Hematopoietic multipotent progenitor cell treated with erythropoietin and hydrocortisone succinate and interleukin-3 and kit ligand, for 17 days (in vitro differentiated cells): Measurements from ENCODE around the gene MBD6.
"Not testable (repeated sequence)": the region's sequence is repeated elsewhere in the genome, so short reads cannot be mapped to it uniquely, and the experiment has no call there.

ENCODE experiments used
- DNase-seq: peaks from one replicate; pipeline ENCODE4 v3.0.0-alpha.2; 2015; ENCODE audit warnings: low spot score

MBD6 gene

GRCh38 chr12:57515408-57515933, 7.2 kb upstream of the MBD6 start:
- no peak for DNase-seq

DNA sequence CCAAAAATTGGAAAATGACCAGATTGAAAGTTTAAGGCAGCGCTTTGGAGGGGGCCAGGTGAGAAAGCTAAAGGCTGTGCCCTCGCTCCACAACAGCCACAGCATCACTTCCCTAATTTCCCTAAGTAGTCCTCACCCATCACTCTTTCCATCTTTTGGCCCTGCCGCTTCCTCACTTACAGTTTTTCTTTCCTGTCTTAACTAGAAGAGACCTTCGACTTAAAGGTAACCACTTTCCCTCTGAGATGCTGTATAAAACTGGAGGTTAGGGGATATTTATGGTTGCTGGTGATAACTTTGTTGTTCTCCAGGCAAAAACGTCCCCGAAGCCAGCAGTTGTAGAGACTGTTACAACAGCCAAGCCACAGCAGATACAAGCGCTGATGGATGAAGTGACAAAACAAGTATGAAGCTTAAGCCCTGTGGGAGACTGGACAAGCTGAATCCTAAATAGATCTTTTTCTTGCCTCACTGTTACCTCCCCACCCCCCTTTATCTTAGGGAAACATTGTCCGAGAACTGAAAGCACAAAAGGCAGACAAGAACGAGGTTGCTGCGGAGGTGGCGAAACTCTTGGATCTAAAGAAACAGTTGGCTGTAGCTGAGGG, 6.6 kb upstream of the MBD6 start:
- peak; percentile 31 for DNase-seq

DNA sequence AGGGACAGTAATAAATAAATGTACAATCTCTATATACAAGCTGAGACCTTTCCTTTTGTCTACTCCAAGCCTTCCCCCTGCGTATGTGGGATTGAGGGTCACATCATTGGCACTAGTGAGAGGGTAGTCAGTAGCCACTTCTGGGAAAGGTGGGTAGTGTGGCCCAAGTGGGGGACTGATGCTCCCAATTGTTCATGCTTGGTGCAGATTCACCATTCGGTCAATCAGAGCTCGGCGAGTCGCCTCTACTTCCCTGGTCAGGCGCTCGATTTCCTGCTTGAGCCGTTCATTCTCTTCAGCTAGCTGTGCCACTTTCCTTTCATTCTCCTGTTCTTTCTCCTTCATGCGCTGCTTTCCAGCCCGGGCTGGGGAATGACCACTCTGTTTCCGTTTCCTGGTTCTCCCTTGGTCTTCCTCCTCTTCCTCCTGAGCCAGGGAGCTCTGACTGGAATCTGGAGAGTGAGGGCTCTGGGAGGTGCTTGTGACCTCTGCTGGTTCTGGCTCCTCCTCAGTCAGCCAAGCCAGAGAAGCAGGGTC, 5.9 kb upstream of the MBD6 start:
- no peak for DNase-seq

GRCh38 chr12:57517187-57517586, 5.4 kb upstream of the MBD6 start:
- peak; percentile 49 for DNase-seq

DNA sequence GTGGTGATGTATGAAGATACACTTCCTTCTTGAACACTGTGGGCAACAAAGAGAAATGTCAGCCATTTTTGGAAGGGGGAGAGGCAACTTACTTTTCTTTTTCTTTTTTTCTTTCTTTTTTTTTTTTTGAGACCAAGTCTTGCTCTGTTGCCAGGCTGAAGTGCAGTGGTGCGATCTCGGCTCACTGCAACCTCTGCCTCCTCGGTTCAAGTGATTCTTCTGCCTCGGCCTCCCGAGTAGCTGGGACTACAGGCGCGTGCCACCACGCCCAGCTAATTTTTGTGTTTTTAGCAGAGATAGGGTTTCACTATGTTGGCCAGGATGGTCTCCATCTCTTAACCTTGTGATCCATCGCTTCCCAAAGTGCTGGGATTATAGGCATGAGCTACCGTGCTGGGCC, 4.9 kb upstream of the MBD6 start:
- DNase-seq, result not testable (repeated sequence)

- peak; percentile 39 for DNase-seq
Observed at GRCh38 chr12:57518176-57518919, 4.3 kb upstream of the MBD6 start.

GRCh38 chr12:57518920-57519795, 3.5 kb upstream of the MBD6 start:
- DNase-seq, result peak; percentile 44

- DNase-seq, result no peak
Observed at GRCh38 chr12:57519796-57520052, 2.9 kb upstream of the MBD6 start.

DNA sequence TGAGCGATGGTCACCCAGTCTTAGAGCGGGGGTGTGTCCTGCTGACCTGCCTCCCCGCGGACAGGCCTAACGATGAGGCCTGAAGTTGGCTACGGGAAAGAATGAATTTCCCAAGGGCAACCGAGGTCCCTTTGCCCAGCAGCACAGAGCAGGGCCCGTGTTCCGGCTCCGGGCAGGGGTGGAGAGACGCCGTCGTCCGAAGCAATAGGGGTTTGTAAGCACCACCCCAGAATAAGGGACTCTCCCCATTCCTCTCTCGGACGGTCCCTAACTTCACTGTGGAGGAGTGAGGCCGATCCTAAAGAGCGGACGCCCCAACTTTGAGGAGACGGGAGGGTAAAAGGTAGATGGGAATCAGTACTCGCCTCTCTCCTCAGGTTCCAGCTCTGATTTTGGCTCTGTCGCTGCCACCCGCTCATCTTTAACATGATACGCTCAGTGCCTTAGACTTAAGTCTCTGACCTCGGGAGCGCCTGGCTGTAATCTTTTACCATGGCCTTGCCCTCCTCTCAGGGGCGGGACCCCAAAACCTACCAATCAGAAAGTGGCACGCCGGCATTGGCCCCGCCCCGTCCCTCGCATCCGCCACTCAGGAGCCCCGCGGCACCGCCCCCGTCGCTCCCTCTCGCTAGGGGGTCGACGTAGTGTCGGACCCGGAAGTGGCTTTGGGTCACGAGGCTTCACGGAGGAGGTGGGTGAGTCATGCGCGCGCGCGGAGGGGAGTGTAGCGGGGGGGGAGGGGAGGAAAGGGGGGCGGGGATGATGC, 2.4 kb upstream of the MBD6 start, which contains the start of gene DDIT3:
TSS of gene DDIT3 (minus strand) at position 462 of the 766 bp plus-strand sequence. CDS start 3,108 bp downstream, outside the sequence.
- DNase-seq, result peak; percentile 99

- no peak for DNase-seq
Observed at GRCh38 chr12:57521525-57522010, 1.1 kb upstream of the MBD6 start.

DNA sequence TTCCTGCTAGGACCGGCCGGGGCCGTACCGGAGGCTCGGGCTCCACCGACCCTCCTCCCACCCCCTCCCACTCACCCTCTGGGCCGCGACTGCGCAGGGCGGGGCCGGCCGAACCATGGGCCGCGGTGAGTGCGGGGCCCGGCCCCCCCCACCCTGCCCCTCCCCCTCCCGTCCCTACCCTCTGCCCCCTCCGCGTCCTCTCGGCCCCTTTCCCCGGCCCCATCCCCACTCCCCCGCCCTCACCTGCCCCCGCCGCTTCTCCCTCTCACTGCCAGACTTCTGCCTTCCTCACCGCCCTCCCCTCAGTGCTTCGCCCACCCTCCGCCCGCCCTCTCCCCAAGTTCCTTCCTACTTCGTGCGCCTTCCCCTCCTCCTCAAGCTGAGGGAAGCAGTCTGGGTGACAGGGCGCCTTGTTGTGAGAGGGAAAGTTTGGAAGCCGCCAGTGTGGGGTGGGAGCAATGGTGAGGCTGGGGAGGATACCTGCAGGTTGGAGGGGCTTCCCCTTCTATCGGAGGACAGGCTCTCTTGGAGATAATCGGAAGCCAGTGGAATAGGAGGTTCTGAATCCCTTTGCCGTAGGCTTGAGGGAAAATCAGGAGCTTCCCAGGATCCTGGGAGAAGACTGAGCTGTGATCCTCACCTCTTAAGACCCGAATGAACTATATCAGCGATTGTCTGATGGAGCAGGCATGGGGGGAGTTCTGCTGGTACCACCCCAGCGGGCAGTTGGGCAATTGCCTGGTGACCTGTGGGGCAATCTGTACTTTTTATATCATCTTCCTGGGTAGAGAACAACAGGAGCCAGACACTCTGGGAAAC, 472 bp downstream of the MBD6 start:
- DNase-seq, result peak; percentile 74

- DNase-seq, result no peak
Observed at GRCh38 chr12:57523706-57524614, 1.3 kb downstream of the MBD6 start.

GRCh38 chr12:57524814-57525614, 2.4 kb downstream of the MBD6 start:
- DNase-seq, result no peak

GRCh38 chr12:57525615-57526383, 3.2 kb downstream of the MBD6 start:
- DNase-seq, result no peak

GRCh38 chr12:57526477-57527126, 4.0 kb downstream of the MBD6 start:
- DNase-seq, result no peak

- DNase-seq, result no peak
Observed at GRCh38 chr12:57527184-57527583, 4.6 kb downstream of the MBD6 start.

DNA sequence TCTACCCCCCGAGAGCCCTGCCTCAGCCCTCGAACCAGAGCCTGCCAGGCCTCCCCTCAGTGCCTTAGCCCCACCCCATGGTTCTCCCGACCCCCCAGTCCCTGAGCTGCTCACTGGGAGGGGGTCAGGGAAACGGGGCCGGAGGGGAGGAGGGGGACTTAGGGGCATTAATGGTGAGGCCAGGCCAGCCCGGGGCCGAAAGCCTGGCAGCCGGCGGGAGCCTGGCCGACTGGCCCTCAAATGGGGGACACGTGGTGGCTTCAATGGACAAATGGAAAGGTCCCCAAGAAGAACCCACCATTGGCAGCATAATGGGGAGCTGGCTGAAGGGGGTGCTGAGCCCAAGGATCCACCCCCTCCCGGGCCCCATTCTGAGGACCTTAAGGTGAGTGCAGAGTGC, 5.6 kb downstream of the MBD6 start:
- DNase-seq, result no peak
